ENCODE data around the gene NR2E1.

The NR2E1 gene

GRCh38 chr6:108156180-108156937, 9.5 kb upstream of the NR2E1 start:
- no peak for DNase-seq

- no peak for DNase-seq
These were observed 8.9 kb upstream of the NR2E1 start for GRCh38 chr6:108156938-108157233.

DNA sequence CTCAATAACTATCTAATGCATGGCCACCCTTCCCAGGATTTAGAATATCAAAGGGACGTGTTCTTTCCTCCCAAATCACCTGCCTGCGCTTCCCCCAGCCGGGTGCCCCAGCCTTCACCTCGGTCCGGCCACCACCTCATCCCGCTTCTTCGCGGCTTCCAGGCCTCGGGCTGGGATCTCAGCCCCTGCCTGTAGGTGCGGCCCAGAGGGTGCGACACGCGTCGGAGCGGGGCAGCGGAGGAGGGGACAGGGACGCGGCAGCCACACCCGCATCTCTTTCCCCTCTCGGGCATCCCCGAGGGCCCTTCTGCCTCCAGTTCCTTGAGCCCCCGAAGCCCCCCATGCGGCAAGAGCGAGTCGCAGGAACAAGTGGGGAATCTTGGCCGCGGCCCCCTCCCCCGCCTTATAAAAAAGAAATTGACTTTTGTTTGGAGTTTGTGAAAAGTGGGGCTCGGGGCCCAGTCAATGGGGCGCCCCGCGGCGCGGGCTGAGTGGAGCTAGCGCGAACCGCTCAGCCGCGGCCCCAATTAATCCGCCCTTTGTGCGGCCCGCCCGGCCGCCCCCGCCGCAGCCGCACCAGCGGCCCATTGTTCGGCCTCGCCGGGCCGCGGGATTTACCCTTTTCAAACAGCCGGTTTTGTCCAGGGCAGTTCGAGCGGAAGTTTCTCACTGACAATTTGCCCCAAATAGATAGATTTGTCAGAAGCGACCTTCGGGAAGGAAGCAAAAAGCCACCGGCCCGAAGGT, 8.4 kb upstream of the NR2E1 start:
- DNase-seq, result no peak

DNA sequence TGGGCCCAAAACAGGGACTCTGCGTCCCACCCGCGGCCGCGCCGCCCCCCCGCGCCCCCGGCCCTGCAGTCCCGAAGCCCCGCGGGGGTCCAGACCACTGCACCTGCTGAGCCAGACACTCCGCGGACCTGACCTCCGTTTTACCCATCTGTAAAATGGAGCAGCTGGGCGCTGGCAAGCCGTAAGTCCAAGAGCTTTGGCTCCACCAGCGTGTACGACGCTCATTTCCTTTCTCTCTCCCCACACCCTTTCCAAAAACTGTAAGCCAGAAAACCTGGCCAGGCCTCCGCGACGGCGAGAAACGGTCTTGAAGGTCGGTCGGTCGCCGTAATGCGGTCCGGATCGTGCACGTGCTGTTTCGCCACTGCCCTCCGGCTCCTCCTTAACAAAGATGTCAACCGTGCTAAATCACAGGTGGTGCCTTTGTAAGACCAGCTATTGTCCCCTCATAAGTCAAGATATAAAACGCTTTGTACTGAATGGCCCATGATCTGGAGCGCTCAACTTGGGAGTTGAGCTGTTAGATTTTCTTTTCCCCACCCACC, 7.8 kb upstream of the NR2E1 start:
- DNase-seq, result no peak

GRCh38 chr6:108159981-108160380, 5.8 kb upstream of the NR2E1 start:
- DNase-seq, result no peak

GRCh38 chr6:108161724-108162282, 4.0 kb upstream of the NR2E1 start:
- no peak for DNase-seq

GRCh38 chr6:108163267-108163643, 2.6 kb upstream of the NR2E1 start:
- no peak for DNase-seq

DNA sequence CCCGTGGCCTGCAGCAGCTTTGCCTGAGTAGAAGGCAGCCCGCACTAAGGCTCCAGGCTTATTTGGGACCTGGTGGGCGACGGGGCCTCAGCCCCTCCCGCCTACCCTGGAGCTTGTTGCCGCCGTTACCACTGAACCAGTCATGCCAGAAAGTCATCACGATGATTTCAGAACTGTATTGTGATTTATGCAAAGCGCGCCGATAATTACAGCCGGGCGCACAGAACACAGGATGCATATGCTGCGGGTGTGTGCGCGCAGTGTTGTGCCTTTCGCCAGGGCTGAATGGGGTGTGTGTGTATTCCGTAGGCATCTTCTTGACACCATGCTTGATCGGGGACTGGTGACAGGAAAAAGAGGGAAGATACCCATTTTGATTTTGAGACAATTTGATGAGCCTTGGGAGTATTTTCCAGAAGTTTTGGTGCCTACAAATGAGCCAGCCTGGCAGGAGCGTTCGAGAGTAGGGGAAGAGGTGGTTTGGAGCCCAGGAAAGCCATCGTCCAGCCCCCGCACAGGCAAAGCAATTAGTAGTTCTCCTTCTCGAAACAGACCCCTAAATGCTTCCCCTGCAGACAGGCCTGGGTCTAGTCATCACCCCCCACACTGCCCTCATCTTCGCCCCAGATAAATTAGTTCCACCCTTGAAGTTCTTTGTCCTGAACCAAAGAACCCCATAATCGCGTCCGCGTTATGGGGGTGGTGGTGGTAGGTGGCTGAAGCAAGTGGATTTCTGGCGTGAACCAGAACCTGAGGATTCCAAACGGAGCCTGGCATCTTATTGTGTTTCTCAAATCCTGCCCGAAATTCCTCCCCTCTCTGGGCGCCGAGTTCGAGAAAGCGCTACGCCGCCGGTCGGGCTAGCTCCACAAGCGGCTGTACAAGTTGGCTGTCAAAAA, 1.9 kb upstream of the NR2E1 start:
- no peak for DNase-seq

DNA sequence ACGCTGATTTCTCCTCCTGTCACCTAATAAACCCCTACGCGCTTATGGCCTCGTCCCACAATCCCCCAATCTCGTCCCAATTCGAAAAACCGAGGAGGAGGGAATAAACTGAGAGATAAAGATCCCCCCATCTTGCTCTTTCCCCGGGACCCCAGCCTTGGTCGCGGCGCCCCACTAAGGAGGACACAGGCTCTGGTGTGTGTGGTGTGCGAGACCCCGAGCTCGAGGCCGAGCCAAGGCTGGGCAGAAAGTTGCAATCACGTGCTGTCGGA, 1.3 kb upstream of the NR2E1 start:
- no peak for DNase-seq

- DNase-seq, result no peak
These were observed 761 bp upstream of the NR2E1 start for GRCh38 chr6:108164815-108165706.

DNA sequence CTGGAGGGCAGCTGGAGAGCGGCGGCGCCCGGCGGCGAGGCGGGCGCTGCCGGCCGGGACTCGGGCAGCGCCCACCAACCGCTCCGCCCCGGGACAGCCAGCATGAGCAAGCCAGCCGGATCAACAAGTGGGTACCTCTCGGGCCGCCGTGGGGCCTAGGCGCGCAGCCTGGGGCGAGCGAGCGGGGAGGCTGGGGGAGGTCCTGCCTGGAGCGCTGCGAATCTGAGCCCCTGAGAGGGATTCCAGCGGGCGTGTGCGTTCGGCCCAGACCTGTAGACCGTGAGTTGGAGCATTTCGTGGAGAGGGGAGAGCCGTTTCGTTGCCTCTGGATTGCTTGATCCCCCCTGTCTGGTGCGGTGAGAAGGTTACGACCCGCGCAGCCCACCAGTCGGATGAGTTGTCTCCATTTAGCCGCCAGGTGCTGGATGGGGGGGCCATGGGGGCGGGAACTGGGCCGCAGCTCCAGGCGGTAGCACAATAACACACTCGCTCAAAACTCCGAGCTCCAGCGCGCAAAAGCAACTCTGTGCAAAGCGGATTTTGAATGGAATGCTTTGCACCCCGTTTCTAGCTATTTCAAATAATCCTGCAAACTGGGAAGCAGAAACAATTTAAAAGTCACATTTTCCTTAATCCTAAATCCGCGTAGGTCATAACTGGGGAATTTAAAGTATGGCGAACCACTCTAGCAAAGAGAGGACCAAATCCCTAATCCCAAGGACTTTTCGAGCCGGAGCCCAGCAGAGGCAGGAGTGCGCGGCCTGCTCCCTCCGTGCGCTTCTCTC, 1.0 kb downstream of the NR2E1 start:
- no peak for DNase-seq

DNA sequence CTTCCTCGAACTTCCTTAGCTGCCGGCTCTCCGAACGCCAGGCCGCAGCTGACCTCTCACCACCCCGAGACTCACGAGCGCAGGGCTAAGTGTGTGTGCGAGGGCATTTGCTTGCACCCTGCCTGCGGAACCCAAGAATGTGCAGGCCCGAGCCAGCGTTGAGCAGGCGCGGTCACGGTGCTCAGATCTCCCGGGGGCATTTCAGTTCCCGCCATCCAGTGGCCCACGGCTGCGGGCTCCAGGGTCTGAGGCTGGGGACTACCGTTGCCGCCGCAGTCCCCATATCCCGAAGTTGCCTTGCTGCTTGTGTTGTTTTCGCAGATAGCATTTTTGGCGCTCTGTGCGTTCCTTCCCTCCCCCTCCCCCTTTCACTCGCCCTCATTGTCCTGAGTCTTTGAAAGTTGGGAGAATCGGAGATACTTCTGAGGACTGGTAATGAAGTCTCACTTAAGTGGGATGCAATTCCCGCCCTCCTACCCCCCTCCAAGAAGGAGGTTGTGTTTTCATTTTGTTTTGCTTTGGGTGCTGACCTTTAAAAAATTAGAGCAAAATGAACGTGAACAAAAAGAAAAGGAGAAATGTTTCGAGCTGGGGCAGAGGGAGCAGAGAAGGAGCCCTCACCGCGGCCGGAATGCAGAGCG, 1.7 kb downstream of the NR2E1 start:
- no peak for DNase-seq

- no peak for DNase-seq
These were observed 2.3 kb downstream of the NR2E1 start for GRCh38 chr6:108168090-108168463.

GRCh38 chr6:108168501-108169463, 3.0 kb downstream of the NR2E1 start:
- no peak for DNase-seq

DNA sequence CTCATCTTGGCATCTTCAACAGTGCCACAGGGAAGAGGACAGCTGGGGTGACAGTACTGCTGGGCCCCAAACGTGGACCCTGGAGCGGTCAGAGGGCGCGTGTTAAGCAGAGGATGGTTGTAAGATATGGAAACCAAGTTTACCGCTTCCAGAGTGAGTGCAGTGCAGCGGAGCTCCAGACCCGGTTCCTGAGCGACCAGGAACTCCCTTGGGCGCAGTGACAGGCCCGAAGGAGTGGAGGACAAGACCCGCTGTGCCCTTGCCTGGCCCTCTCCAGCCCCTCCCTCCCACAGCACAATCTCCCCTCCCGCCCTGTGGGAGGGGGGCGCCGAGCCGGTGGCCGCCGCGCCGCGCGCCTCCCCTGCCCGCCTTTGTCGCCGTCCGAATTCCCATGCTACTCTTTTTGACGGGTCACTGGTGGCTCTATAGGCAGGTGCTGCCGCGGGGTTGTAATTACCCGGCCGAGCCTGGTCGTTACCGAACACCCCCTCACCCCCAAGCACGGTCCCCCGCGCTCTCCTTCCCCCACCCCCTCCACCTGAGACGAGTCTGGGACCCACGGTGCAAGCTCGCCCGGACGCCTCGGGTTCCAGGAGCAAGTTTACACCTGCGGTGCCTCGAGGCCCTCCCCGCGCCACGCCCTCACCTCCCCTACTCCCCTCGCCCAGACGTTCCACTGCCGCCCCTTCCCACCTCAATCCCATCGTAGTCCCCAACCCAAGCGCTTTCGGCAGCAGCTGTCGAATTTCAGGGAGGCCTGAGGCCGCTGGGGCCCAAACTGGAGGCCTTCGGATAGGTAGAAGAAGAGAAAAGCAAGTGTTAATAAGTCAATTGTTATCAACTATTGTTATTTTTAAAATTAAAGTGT, 3.9 kb downstream of the NR2E1 start:
- no peak for DNase-seq

GRCh38 chr6:108170332-108171290, 4.8 kb downstream of the NR2E1 start:
- DNase-seq, result no peak

GRCh38 chr6:108171291-108171917, 5.6 kb downstream of the NR2E1 start:
- no peak for DNase-seq
